Liver (tissue), 9 donors: ENCODE data around the gene GAL3ST3. TPM values are rescaled to one million over a fixed set of nuclear protein-coding genes. Genes with fewer than 3 reads are reported as not detected.

Experiments used
- DNase-seq: peaks from one replicate; pipeline ENCODE4 v3.0.0-alpha.2; 2017; ENCODE audit warnings: low spot score
- H3K27ac ChIP-seq, 2 donors: one replicate each; pipeline ENCODE4 v1.7.0; 2013; ENCODE audit warnings: inconsistent platforms in 2 of 2, low read length in 2 of 2, control low read depth in 1 of 2, low read depth in 1 of 2, mild to moderate bottlenecking in 1 of 2
- H3K27me3 ChIP-seq, 4 donors: one replicate each; pipeline versions ENCODE4 v1.6.1 to v1.7.0; 2013; ENCODE audit warnings: low read length in 3 of 4, inconsistent platforms in 1 of 4, mild to moderate bottlenecking in 1 of 4, moderate library complexity in 1 of 4; ENCODE audit not compliant: control insufficient read depth in 4 of 4, insufficient read depth in 4 of 4
- H3K36me3 ChIP-seq, 4 donors: one replicate each; pipeline versions ENCODE4 v1.6.1 to v1.7.0; 2013; ENCODE audit warnings: low read length in 3 of 4, mild to moderate bottlenecking in 3 of 4, low read depth in 1 of 4, moderate library complexity in 1 of 4; ENCODE audit not compliant: control insufficient read depth in 4 of 4, insufficient read depth in 3 of 4
- H3K4me1 ChIP-seq, 4 donors: one replicate each; pipeline versions ENCODE4 v1.6.1 to v1.7.0; 2013; ENCODE audit warnings: low read length in 3 of 4, mild to moderate bottlenecking in 3 of 4, moderate library complexity in 1 of 4; ENCODE audit not compliant: control insufficient read depth in 4 of 4, insufficient read depth in 4 of 4
- H3K4me3 ChIP-seq, 3 donors: one replicate each; pipeline versions ENCODE4 v1.6.1 to v1.7.0; 2013; ENCODE audit warnings: low read length in 3 of 3, control low read depth in 1 of 3, low read depth in 1 of 3, mild to moderate bottlenecking in 1 of 3
- H3K9ac ChIP-seq, 2 donors: one replicate each; pipeline ENCODE4 v1.7.0; 2013; ENCODE audit warnings: low read length in 2 of 2, mild to moderate bottlenecking in 2 of 2, moderate library complexity in 2 of 2, control low read depth in 1 of 2, low read depth in 1 of 2
- H3K9me3 ChIP-seq, 4 donors: one replicate each; pipeline versions ENCODE4 v1.6.1 to v1.7.0; 2013; ENCODE audit warnings: low read length in 3 of 4; ENCODE audit not compliant: control insufficient read depth in 4 of 4
- ATF3 ChIP-seq: IDR thresholded peaks from 2 replicates; pipeline ENCODE4 v1.6.1; 2016; ENCODE audit warnings: antibody characterized with exemption
- CTCF ChIP-seq: fragments of 150-350 bp; IDR thresholded peaks from 2 replicates; pipeline ENCODE4 v1.5.1; 2017; ENCODE audit warnings: improper control_type of control experiment, low read depth, low read length; ENCODE audit not compliant: missing input control
- EGR1 ChIP-seq, 2 donors: IDR thresholded peaks; 2 replicates each; pipeline ENCODE4 v1.6.1; 2016 to 2018; ENCODE audit warnings: antibody characterized with exemption in 2 of 2, low read depth in 2 of 2
- FOXA2 ChIP-seq: IDR thresholded peaks from 2 replicates; pipeline ENCODE4 v1.6.1; 2016; ENCODE audit warnings: antibody characterized with exemption
- GABPA ChIP-seq, 2 donors: IDR thresholded peaks in 1 of 2; conservative IDR thresholded peaks in 1 of 2; 2 replicates each; pipeline ENCODE4 v1.6.1; 2016; ENCODE audit warnings: antibody characterized with exemption in 2 of 2, mild to moderate bottlenecking in 1 of 2, moderate library complexity in 1 of 2
- HNF4G ChIP-seq: IDR thresholded peaks from 2 replicates; pipeline ENCODE4 v1.6.1; 2016; ENCODE audit warnings: antibody characterized with exemption
- JUND ChIP-seq, 2 donors: IDR thresholded peaks; 2 replicates each; pipeline ENCODE4 v1.6.1; 2016; ENCODE audit warnings: antibody characterized with exemption in 2 of 2
- MAX ChIP-seq: IDR thresholded peaks from 2 replicates; pipeline ENCODE4 v1.6.1; 2016; ENCODE audit warnings: antibody characterized with exemption
- NR2F2 ChIP-seq: IDR thresholded peaks from 2 replicates; pipeline ENCODE4 v1.6.1; 2016; ENCODE audit warnings: antibody characterized with exemption
- RAD21 ChIP-seq, 2 donors: IDR thresholded peaks; 2 replicates each; pipeline ENCODE4 v1.6.1; 2016; ENCODE audit warnings: antibody characterized with exemption in 2 of 2, mild to moderate bottlenecking in 2 of 2
- REST ChIP-seq: IDR thresholded peaks from 2 replicates; pipeline ENCODE4 v1.6.1; 2016; ENCODE audit warnings: antibody characterized with exemption, mild to moderate bottlenecking
- RXRA ChIP-seq, 2 donors: IDR thresholded peaks; 2 replicates each; pipeline ENCODE4 v1.6.1; 2017 to 2018; ENCODE audit warnings: antibody characterized with exemption in 2 of 2, mild to moderate bottlenecking in 1 of 2
- SP1 ChIP-seq: IDR thresholded peaks from 2 replicates; pipeline ENCODE4 v1.6.1; 2018; ENCODE audit warnings: antibody characterized with exemption, mild to moderate bottlenecking
- TAF1 ChIP-seq: conservative IDR thresholded peaks from 2 replicates; pipeline ENCODE4 v1.6.1; 2016; ENCODE audit warnings: antibody characterized with exemption, mild to moderate bottlenecking
- YY1 ChIP-seq: IDR thresholded peaks from 2 replicates; pipeline ENCODE4 v1.6.1; 2016; ENCODE audit warnings: antibody characterized with exemption, mild to moderate bottlenecking
- ZBTB33 ChIP-seq: IDR thresholded peaks from 2 replicates; pipeline ENCODE4 v1.6.1; 2016; ENCODE audit warnings: antibody characterized with exemption
- WGBS: extraction: QIAGEN DNeasy Blood & Tissue Kit; methylation state at CpG from one replicate; pipeline ENCODE4 v1.1.7; 2013; 5-methylcytosine and 5-hydroxymethylcytosine counted together
- polyA plus RNA-seq, 2 donors: library from polyadenylated mRNA; stranded (reverse) in 1 of 2; unstranded in 1 of 2; fragments of 200-250 nt in 1 of 2; fragments of >200 nt in 1 of 2; fragmentation: Nextera tagmentation in 1 of 2; extraction: Ambion mirVana in 1 of 2; gene quantifications; one replicate each; pipeline versions ENCODE4 v1.2.1 to v1.2.3, GENCODE V29; 2013 to 2015
- total RNA-seq, 2 donors: library from RNA; depleted of rRNA; stranded (reverse); fragments of >200 nt; gene quantifications; one replicate each; pipeline ENCODE4 v1.2.3, GENCODE V29; 2014
- donor health status: healthy.
- donor health status: healthy.
- donor health status: healthy.
- donor health status: healthy.
- donor health status: healthy.

Gene GAL3ST3
- total and polyA plus RNA-seq, 4 donors, result not detected

GRCh38 chr11:66020212-66020611 is 28.7 kb downstream of the GAL3ST3 start (continued):
- TF ChIP-seq CTCF, result no peak
- no peak for TF ChIP-seq ATF3
- no peak for TF ChIP-seq RXRA (IDR thresholded peaks at IDR 0.05)
- no peak for TF ChIP-seq JUND (IDR thresholded peaks at IDR 0.05)
- no peak for TF ChIP-seq FOXA2
- TF ChIP-seq HNF4G, result no peak
- TF ChIP-seq MAX, result no peak
- no peak for TF ChIP-seq GABPA (IDR thresholded peaks at IDR 0.05 in 1 of 2, conservative IDR thresholded peaks at IDR 0.05 in 1 of 2)
- no peak for TF ChIP-seq NR2F2

GRCh38 chr11:66017321-66017720 is 31.6 kb downstream of the GAL3ST3 start:
- no peaks in the 10 kb centered on the region for H3K36me3 ChIP-seq
- H3K27me3 ChIP-seq, result peaks cover 0 to 9% (median 0%) of the 10 kb centered on the region in 4 donors
- no peak overlapping the region for H3K27ac ChIP-seq
- no peaks in the 10 kb centered on the region for H3K9me3 ChIP-seq
- TF ChIP-seq TAF1 (no peak), NR2F2 (no peak), RAD21 (IDR thresholded peaks at IDR 0.05) (no peak), GABPA (IDR thresholded peaks at IDR 0.05 in 1 of 2, conservative IDR thresholded peaks at IDR 0.05 in 1 of 2) (no peak), CTCF (no peak), RXRA (IDR thresholded peaks at IDR 0.05) (no peak), SP1 (no peak), FOXA2 (no peak), ATF3 (no peak), YY1 (no peak), EGR1 (IDR thresholded peaks at IDR 0.05; ENCODE audit: low read depth in 2 of 2) (no peak), ZBTB33 (no peak), REST (no peak)
- no peak overlapping the region for H3K9ac ChIP-seq
- DNase-seq, result peak; percentile 48
- peaks cover 0 to 6% (median 1%) of the 10 kb centered on the region in 4 donors for H3K4me1 ChIP-seq
- 86% methylated on average over 4 of the region's 4 CpGs for WGBS
- H3K4me3 ChIP-seq, result no peak overlapping the region
